GM21619 (cell line): ENCODE data around the gene SLC7A1.
A peak's percentile ranks its signal among the peaks of the same experiment; 100 is the strongest.

Experiments
- ATAC-seq: cut with Tn5 transposase; IDR thresholded peaks from one replicate; pipeline ENCODE4 v1.9.1; 2021; ENCODE audit not compliant: unreplicated experiment

The SLC7A1 gene

GRCh38 chr13:29511980-29512379 is 83.5 kb downstream of the SLC7A1 start:
- no peak for ATAC-seq

GRCh38 chr13:29511106-29511796 is 84.2 kb downstream of the SLC7A1 start:
- no peak for ATAC-seq

- no peak for ATAC-seq
Observed at GRCh38 chr13:29510651-29511084, 84.8 kb downstream of the SLC7A1 start.

- no peak for ATAC-seq
Observed at GRCh38 chr13:29509999-29510589, 85.4 kb downstream of the SLC7A1 start.

GRCh38 chr13:29508876-29509252 is 86.6 kb downstream of the SLC7A1 start:
- no peak for ATAC-seq

- ATAC-seq = peak; percentile 81
Observed at GRCh38 chr13:29508130-29508875, 87.2 kb downstream of the SLC7A1 start.

GRCh38 chr13:29507356-29507755 is 88.1 kb downstream of the SLC7A1 start:
- ATAC-seq = no peak

- no peak for ATAC-seq
Observed at GRCh38 chr13:29505950-29506349, 89.5 kb downstream of the SLC7A1 start.

GRCh38 chr13:29505511-29505910 is 90.0 kb downstream of the SLC7A1 start:
- ATAC-seq = no peak

- ATAC-seq = no peak
Observed at GRCh38 chr13:29504691-29505090, 90.8 kb downstream of the SLC7A1 start.

GRCh38 chr13:29503041-29503837 is 92.2 kb downstream of the SLC7A1 start:
- ATAC-seq = no peak

- ATAC-seq = no peak
Observed at GRCh38 chr13:29502391-29503008, 93.0 kb downstream of the SLC7A1 start.

GRCh38 chr13:29501674-29502073 is 93.8 kb downstream of the SLC7A1 start:
- ATAC-seq = no peak

- ATAC-seq = no peak
Observed at GRCh38 chr13:29500386-29500785, 95.1 kb downstream of the SLC7A1 start.

GRCh38 chr13:29499506-29500165 is 95.9 kb downstream of the SLC7A1 start:
- no peak for ATAC-seq

- no peak for ATAC-seq
Observed at GRCh38 chr13:29498426-29499040, 97.0 kb downstream of the SLC7A1 start.

- no peak for ATAC-seq
Observed at GRCh38 chr13:29497137-29497654, 98.3 kb downstream of the SLC7A1 start.

- peak; percentile 71 for ATAC-seq
Observed at GRCh38 chr13:29496241-29496712, 99.2 kb downstream of the SLC7A1 start.

GRCh38 chr13:29494520-29494919 is 101.0 kb downstream of the SLC7A1 start:
- no peak for ATAC-seq

GRCh38 chr13:29493796-29494195 is 101.7 kb downstream of the SLC7A1 start:
- no peak for ATAC-seq
